B cell (primary cell): ENCODE measurements around the gene HOXA9. TPM values are rescaled to one million over a fixed set of nuclear protein-coding genes. Genes with fewer than 3 reads are reported as not detected.
A peak's percentile ranks its signal among the peaks of the same experiment; 100 is the strongest.

Experiments
- ATAC-seq: fragments of 200-7000 bp; cut with Tn5 transposase; one replicate; pipeline ENCODE4 v1.10.0; 2021; ENCODE audit warnings: low read depth, mild to moderate bottlenecking, moderate number of reproducible peaks, moderate library complexity
- CTCF ChIA-PET: fragments of 350-600 bp; sonication (Branson Sonifier 250); formaldehyde crosslinking; loops from one replicate; lab custom pipeline; 2021; ENCODE audit warnings: antibody characterized with exemption, inconsistent platforms; lab: Charles Lee
- POLR2A ChIA-PET: fragments of 350-600 bp; sonication (Branson Sonifier 250); formaldehyde crosslinking; loops from one replicate; lab custom pipeline; 2021; ENCODE audit warnings: antibody characterized with exemption; lab: Charles Lee
- DNase-seq: peaks from one replicate; pipeline ENCODE4 v3.0.0; 2013
- H2AFZ ChIP-seq: 2 replicates; pipeline ENCODE4 v1.6.1; 2012; ENCODE audit warnings: mild to moderate bottlenecking, low read depth, low read length; ENCODE audit not compliant: insufficient read depth, poor library complexity, severe bottlenecking
- H3K27ac ChIP-seq, 2 donors: 1 replicate in 1 of 2; 2 replicates in 1 of 2; pipeline ENCODE4 v1.5.1; 2012 to 2013; ENCODE audit warnings: low read length in 2 of 2, mild to moderate bottlenecking in 2 of 2, moderate library complexity in 1 of 2
- H3K27me3 ChIP-seq, 4 experiments: fragments of 200-600 bp in 1 of 4; sonication (generic) in 1 of 4; replicated peaks in 1 of 4; 1 replicate in 2 of 4; 2 replicates in 2 of 4; pipeline versions ENCODE4 v1.6.1 to v1.7.0; 2013 to 2016; ENCODE audit warnings: low read length in 3 of 4, mild to moderate bottlenecking in 2 of 4, mixed read lengths in 1 of 4, moderate library complexity in 1 of 4; ENCODE audit not compliant: insufficient read depth in 4 of 4, control insufficient read depth in 3 of 4; ENCODE audit errors: control extremely low read depth in 1 of 4
- H3K36me3 ChIP-seq, 2 experiments: replicated peaks in 1 of 2; 1 replicate in 1 of 2; 2 replicates in 1 of 2; pipeline versions ENCODE4 v1.6.1 to v1.7.1; 2013; ENCODE audit warnings: low read length in 1 of 2; ENCODE audit not compliant: insufficient read depth in 2 of 2, control insufficient read depth in 1 of 2; ENCODE audit errors: control extremely low read depth in 1 of 2, extremely low read depth in 1 of 2
- H3K4me1 ChIP-seq, 2 donors: fragments of 200-600 bp in 1 of 2; sonication (generic) in 1 of 2; 1 replicate in 1 of 2; 2 replicates in 1 of 2; pipeline versions ENCODE4 v1.5.1 to v1.6.1; 2013 to 2017; ENCODE audit warnings: low read length in 2 of 2; ENCODE audit not compliant: control insufficient read depth in 2 of 2, insufficient read depth in 2 of 2
- H3K4me2 ChIP-seq: replicated peaks from 2 replicates; pipeline ENCODE3; 2012; ENCODE audit warnings: mild to moderate bottlenecking, low read depth, low read length; ENCODE audit not compliant: poor library complexity, severe bottlenecking
- H3K4me3 ChIP-seq, 5 experiments: fragments of 200-600 bp in 1 of 5; sonication (generic) in 1 of 5; 1 replicate in 3 of 5; 2 replicates in 2 of 5; pipeline versions ENCODE4 v1.5.1 to v1.7.0; 2011 to 2016; ENCODE audit warnings: low read length in 4 of 5, mild to moderate bottlenecking in 4 of 5, low read depth in 2 of 5, control low read depth in 1 of 5, moderate library complexity in 1 of 5; ENCODE audit not compliant: insufficient read depth in 1 of 5; ENCODE audit errors: control extremely low read depth in 1 of 5, extremely low read depth in 1 of 5
- H3K79me2 ChIP-seq: fragments of 200-600 bp; sonication (generic); one replicate; pipeline ENCODE4 v1.6.0; 2016; ENCODE audit warnings: low read length; ENCODE audit not compliant: control insufficient read depth, insufficient read depth
- H3K9ac ChIP-seq: fragments of 200-600 bp; sonication (generic); 2 replicates; pipeline ENCODE4 v1.6.1; 2017; ENCODE audit warnings: mild to moderate bottlenecking, low read length, moderate library complexity
- H3K9me3 ChIP-seq, 3 donors: one replicate each; pipeline versions ENCODE4 v1.6.1 to v1.7.1; 2013; ENCODE audit warnings: low read length in 2 of 3; ENCODE audit not compliant: control insufficient read depth in 2 of 3, insufficient read depth in 1 of 3; ENCODE audit errors: control extremely low read depth in 1 of 3
- H4K20me1 ChIP-seq: 2 replicates; pipeline ENCODE4 v1.6.0; 2012; ENCODE audit warnings: mild to moderate bottlenecking, low read length; ENCODE audit not compliant: insufficient read depth, control insufficient read depth, poor library complexity, severe bottlenecking
- H3K27ac Mint-ChIP-seq: one replicate; pipeline ENCODE4 v1.8.0; 2021; ENCODE audit warnings: mixed read lengths
- H3K27me3 Mint-ChIP-seq: one replicate; pipeline ENCODE4 v1.8.0; 2021; ENCODE audit warnings: mixed read lengths
- H3K4me1 Mint-ChIP-seq: one replicate; pipeline ENCODE4 v1.8.0; 2021; ENCODE audit warnings: mixed read lengths
- H3K4me3 Mint-ChIP-seq: one replicate; pipeline ENCODE4 v1.8.0; 2021; ENCODE audit warnings: mixed read lengths
- H3K9me3 Mint-ChIP-seq: one replicate; pipeline ENCODE4 v1.8.0; 2022; ENCODE audit warnings: mixed read lengths; ENCODE audit not compliant: insufficient read depth
- EZH2 ChIP-seq: IDR thresholded peaks from 2 replicates; pipeline ENCODE4 v1.6.1; 2012; ENCODE audit warnings: borderline replicate concordance, low read depth, mild to moderate bottlenecking, moderate library complexity, low read length; ENCODE audit not compliant: insufficient read depth, poor library complexity, severe bottlenecking
- WGBS: methylation state at CpG from one replicate; pipeline ENCODE4 v1.1.5; 2013; ENCODE audit warnings: missing lambda C conversion rate; ENCODE audit not compliant: insufficient coverage; 5-methylcytosine and 5-hydroxymethylcytosine counted together
- intact Hi-C: fragments of 100-400 bp; cut with micrococcal nuclease; formaldehyde crosslinking; loops from one replicate; pipeline ENCODE4 v1.10.0; 2022
- polyA plus RNA-seq: library from polyadenylated mRNA; depleted of rRNA; stranded (reverse); fragments of >200 nt; gene quantifications from 2 replicates; pipeline ENCODE4 v1.2.3, GENCODE V29; 2012
- total RNA-seq, 2 donors: library from RNA; stranded (reverse); fragments of 120-200 nt in 1 of 2; gene quantifications; 1 replicate in 1 of 2; 2 replicates in 1 of 2; pipeline versions ENCODE4 v1.2.3 to v1.2.4, GENCODE V29; 2013 to 2022
- TF ChIP-seq, protein P1 (sequence below): fragments of 200-600 bp; IDR thresholded peaks from one replicate; pipeline ENCODE4 v1.8.0; 2022; ENCODE audit warnings: antibody characterized with exemption, mild to moderate bottlenecking

HOXA9 gene
- total and polyA plus RNA-seq, 2 donors (not counting 1 experiment from before 2014, with no cell fraction given) = 0.07 TPM; not detected in 1

DNA sequence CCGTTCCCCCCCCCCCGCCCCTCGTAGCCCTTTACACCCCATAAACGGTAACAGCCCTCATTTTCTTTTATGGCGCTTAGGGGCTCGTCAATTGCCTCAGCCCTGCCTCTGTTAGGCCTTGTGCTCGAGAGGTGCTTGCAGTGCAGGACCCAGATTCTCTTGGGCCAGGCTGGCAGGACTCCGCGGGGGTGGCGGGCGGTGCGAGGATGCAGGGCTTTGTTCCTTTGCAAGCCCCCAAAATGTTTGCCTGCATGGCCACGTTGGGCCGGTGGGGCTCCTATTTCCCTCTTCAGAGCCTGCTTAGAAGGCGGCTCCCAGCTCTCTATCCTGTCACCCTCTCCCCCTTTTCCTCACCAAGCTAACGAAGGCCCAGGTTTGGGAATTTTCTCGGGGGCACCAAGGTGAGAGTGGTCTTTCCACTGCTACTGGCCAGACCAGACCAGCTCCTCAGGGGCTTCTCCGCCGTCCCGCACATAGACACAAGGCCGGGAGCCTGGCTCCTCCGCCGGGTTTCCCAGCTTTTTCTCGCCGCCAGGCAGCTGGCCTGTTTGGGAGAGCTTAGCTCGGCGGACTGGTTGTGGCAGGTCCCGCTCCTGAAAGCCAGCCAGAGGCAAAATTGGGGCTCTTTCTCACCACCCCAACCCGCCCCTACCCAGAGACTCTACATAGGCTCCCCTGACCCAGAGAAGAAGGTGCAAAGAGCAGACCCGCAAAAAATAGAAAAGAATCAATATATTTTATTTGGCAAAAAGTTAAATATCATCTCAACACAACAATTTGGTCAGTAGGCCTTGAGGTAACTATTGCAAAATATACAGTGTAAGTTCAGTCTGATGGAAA is 3.4 kb downstream of the HOXA9 start:
- no peak overlapping the region for H3K4me3 Mint-ChIP-seq

More for the DNA sequence above, 3.4 kb downstream of the HOXA9 start:
- H3K27ac ChIP-seq = no peak overlapping the region
- H4K20me1 ChIP-seq = peaks cover 4% of the 10 kb centered on the region
- H3K4me2 ChIP-seq = peak overlapping the region; percentile 99
- no peak overlapping the region for H3K9ac ChIP-seq
- intact Hi-C loops = loop anchor here (1.0 to 10.0 kb wide), 9 partner anchors 39 to 1085 kb away; partner anchors contain the start of gene HOXA13
- no peak overlapping the region for H2AFZ ChIP-seq
- Mint-ChIP-seq H3K27me3 (peaks cover 69% of the 10 kb centered on the region), H3K9me3 (no peaks in the 10 kb centered on the region), H3K27ac (no peak overlapping the region), H3K4me1 (peaks cover 35% of the 10 kb centered on the region)
- no peaks in the 10 kb centered on the region for H3K79me2 ChIP-seq
- no peak overlapping the region for H3K4me3 ChIP-seq
- no peaks in the 10 kb centered on the region for H3K36me3 ChIP-seq
- ATAC-seq = no peak
- ChIA-PET CTCF (interaction anchor here (0.6 to 4.0 kb wide), 28 partner anchors 12 to 1310 kb away, joined by 3 to 122 read pairs (median 6); partner anchors contain the start of genes HOXA13, HOXA3, HOXA5 and HOXA6), POLR2A (interaction anchor here (0.7 kb wide), 1 partner anchor 1002 kb away, joined by 3 read pairs; no protein-coding TSS in a partner anchor)
- peaks cover 0 to 76% (median 14%) of the 10 kb centered on the region in 3 donors for H3K9me3 ChIP-seq
- peaks cover 55 to 63% of the 10 kb centered on the region in 2 donors for H3K4me1 ChIP-seq
- 25% methylated on average over 25 of the region's 30 CpGs for WGBS
- DNase-seq = peak; percentile 24
- no peak for TF ChIP-seq EZH2
- TF ChIP-seq, protein P1, sequence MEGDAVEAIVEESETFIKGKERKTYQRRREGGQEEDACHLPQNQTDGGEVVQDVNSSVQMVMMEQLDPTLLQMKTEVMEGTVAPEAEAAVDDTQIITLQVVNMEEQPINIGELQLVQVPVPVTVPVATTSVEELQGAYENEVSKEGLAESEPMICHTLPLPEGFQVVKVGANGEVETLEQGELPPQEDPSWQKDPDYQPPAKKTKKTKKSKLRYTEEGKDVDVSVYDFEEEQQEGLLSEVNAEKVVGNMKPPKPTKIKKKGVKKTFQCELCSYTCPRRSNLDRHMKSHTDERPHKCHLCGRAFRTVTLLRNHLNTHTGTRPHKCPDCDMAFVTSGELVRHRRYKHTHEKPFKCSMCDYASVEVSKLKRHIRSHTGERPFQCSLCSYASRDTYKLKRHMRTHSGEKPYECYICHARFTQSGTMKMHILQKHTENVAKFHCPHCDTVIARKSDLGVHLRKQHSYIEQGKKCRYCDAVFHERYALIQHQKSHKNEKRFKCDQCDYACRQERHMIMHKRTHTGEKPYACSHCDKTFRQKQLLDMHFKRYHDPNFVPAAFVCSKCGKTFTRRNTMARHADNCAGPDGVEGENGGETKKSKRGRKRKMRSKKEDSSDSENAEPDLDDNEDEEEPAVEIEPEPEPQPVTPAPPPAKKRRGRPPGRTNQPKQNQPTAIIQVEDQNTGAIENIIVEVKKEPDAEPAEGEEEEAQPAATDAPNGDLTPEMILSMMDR = no peak
- peaks cover 1 to 89% (median 77%) of the 10 kb centered on the region in 4 experiments for H3K27me3 ChIP-seq
